Sigmoid colon (tissue), 7 donors: ENCODE measurements around the gene GALT. TPM values are rescaled to one million over a fixed set of nuclear protein-coding genes. Genes with fewer than 3 reads are reported as not detected.

ENCODE experiments used
- DNase-seq: peaks from one replicate; pipeline ENCODE4 v3.0.0-alpha.2; 2019
- H3K27ac ChIP-seq, 4 donors: fragments of 200-600 bp; sonication (generic); one replicate each; pipeline ENCODE4 v1.5.1; 2016 to 2019; ENCODE audit warnings: mild to moderate bottlenecking in 1 of 4
- H3K27me3 ChIP-seq, 3 donors: fragments of 200-600 bp; sonication (generic); one replicate each; pipeline ENCODE4 v1.5.1; 2019; ENCODE audit warnings: mild to moderate bottlenecking in 1 of 3
- H3K36me3 ChIP-seq, 4 donors: fragments of 200-600 bp; sonication (generic); one replicate each; pipeline ENCODE4 v1.5.1; 2016 to 2019
- H3K4me1 ChIP-seq, 4 donors: fragments of 200-600 bp; sonication (generic); one replicate each; pipeline ENCODE4 v1.5.1; 2017 to 2019
- H3K4me3 ChIP-seq, 4 donors: fragments of 200-600 bp; sonication (generic); one replicate each; pipeline ENCODE4 v1.5.1; 2017 to 2019; ENCODE audit warnings: mild to moderate bottlenecking in 2 of 4, moderate library complexity in 1 of 4
- H3K9me3 ChIP-seq, 4 donors: fragments of 200-600 bp in 3 of 4; sonication (generic) in 3 of 4; one replicate each; pipeline versions ENCODE4 v1.5.1 to v1.6.1; 2013 to 2019
- CTCF ChIP-seq, 4 experiments: fragments of 450-650 bp in 3 of 4; fragments of 200-600 bp in 1 of 4; IDR thresholded peaks; one replicate each; pipeline ENCODE4 v1.5.1; 2016 to 2019; ENCODE audit warnings: antibody characterized with exemption in 4 of 4, mild to moderate bottlenecking in 3 of 4, moderate library complexity in 2 of 4
- EP300 ChIP-seq, 4 donors: sonication (generic); formaldehyde crosslinking; IDR thresholded peaks; one replicate each; pipeline ENCODE4 v1.6.1; 2017; ENCODE audit warnings: antibody characterized with exemption in 4 of 4
- POLR2A ChIP-seq, 2 donors: fragments of 450-650 bp; IDR thresholded peaks; one replicate each; pipeline ENCODE4 v1.6.1; 2016; ENCODE audit warnings: antibody characterized with exemption in 2 of 2, mild to moderate bottlenecking in 2 of 2, moderate library complexity in 2 of 2
- POLR2AphosphoS5 ChIP-seq, 4 donors: sonication (generic); formaldehyde crosslinking; IDR thresholded peaks; one replicate each; pipeline ENCODE4 v1.6.1; 2017; ENCODE audit warnings: antibody characterized with exemption in 4 of 4
- WGBS, 2 donors: extraction: QIAGEN DNeasy Blood & Tissue Kit; methylation state at CpG; one replicate each; pipeline ENCODE4 v1.1.7; 2013; 5-methylcytosine and 5-hydroxymethylcytosine counted together
- intact Hi-C: fragments of 100-400 bp; cut with DNase I; formaldehyde crosslinking; loops from one replicate; pipeline ENCODE4 v1.15.1; 2023
- polyA plus RNA-seq, 3 donors: library from polyadenylated mRNA; stranded (reverse); fragments of 200-250 nt; gene quantifications; one replicate each; pipeline ENCODE4 v1.2.3, GENCODE V29; 2013
- total RNA-seq, 4 donors: library from RNA; depleted of rRNA; stranded (reverse); fragments of >200 nt; gene quantifications; one replicate each; pipeline ENCODE4 v1.1.0, GENCODE V29; 2016
- donor health status: healthy with polysubstance abuse.
- donor health status: Bipolar disorder and iron deficiency.
- donor health status: healthy.

GALT gene
- total and polyA plus RNA-seq, 7 donors, result 15.6 to 51.0 (median 33.1) TPM

GRCh38 chr9:34685591-34685990, 39.1 kb downstream of the GALT start:
- H3K27me3 ChIP-seq, result no peaks in the 10 kb centered on the region

GRCh38 chr9:34686231-34686630, 39.8 kb downstream of the GALT start:
- Histone ChIP-seq H3K9me3 (no peaks in the 10 kb centered on the region), H3K27ac (no peak overlapping the region), H3K4me1 (no peaks in the 10 kb centered on the region), H3K4me3 (no peak overlapping the region), H3K36me3 (peaks cover 0 to 5% (median 0%) of the 10 kb centered on the region in 4 donors), H3K27me3 (no peaks in the 10 kb centered on the region)
- no peak for TF ChIP-seq EP300 (IDR thresholded peaks at IDR 0.05)
- no peak for TF ChIP-seq POLR2AphosphoS5 (IDR thresholded peaks at IDR 0.05)
- no peak for TF ChIP-seq POLR2A (IDR thresholded peaks at IDR 0.05)
- TF ChIP-seq CTCF (IDR thresholded peaks at IDR 0.05), result no peak
- intact Hi-C loops, result no loop called here
- no peak for DNase-seq
- WGBS, 2 donors, result 85 to 89% methylated on average over 5 of the region's 5 CpGs

More at GRCh38 chr9:34685591-34685990, 39.1 kb downstream of the GALT start:
- H3K27ac ChIP-seq, result no peak overlapping the region
- DNase-seq, result no peak
- no peak overlapping the region for H3K4me3 ChIP-seq
- intact Hi-C loops, result no loop called here
- WGBS, 2 donors, result 79 to 82% methylated on average over 4 of the region's 4 CpGs
- TF ChIP-seq POLR2AphosphoS5 (IDR thresholded peaks at IDR 0.05), result no peak
- H3K4me1 ChIP-seq, result no peaks in the 10 kb centered on the region
- peaks cover 0 to 9% (median 0%) of the 10 kb centered on the region in 4 donors for H3K36me3 ChIP-seq
- no peaks in the 10 kb centered on the region for H3K9me3 ChIP-seq

- Histone ChIP-seq H3K4me1 (no peaks in the 10 kb centered on the region), H3K4me3 (no peak overlapping the region), H3K27me3 (no peaks in the 10 kb centered on the region), H3K27ac (no peak overlapping the region), H3K9me3 (no peaks in the 10 kb centered on the region), H3K36me3 (peaks cover 0 to under 1% (median 0%) of the 10 kb centered on the region in 4 donors)
- DNase-seq, result peak; percentile 18
- TF ChIP-seq POLR2AphosphoS5 (IDR thresholded peaks at IDR 0.05), result no peak
- no peak for TF ChIP-seq CTCF (IDR thresholded peaks at IDR 0.05)
- TF ChIP-seq EP300 (IDR thresholded peaks at IDR 0.05), result no peak
- no peak for TF ChIP-seq POLR2A (IDR thresholded peaks at IDR 0.05)
- intact Hi-C loops, result no loop called here
- 34 to 68% methylated on average over 1 of the region's 1 CpG for WGBS, 2 donors
Measured at GRCh38 chr9:34686732-34687131, 40.3 kb downstream of the GALT start.

GRCh38 chr9:34687276-34688030, 41.0 kb downstream of the GALT start:
- no peaks in the 10 kb centered on the region for H3K9me3 ChIP-seq

More at GRCh38 chr9:34687276-34688030, 41.0 kb downstream of the GALT start:
- no peaks in the 10 kb centered on the region for H3K36me3 ChIP-seq
- TF ChIP-seq EP300 (IDR thresholded peaks at IDR 0.05), result no peak
- no peak for TF ChIP-seq POLR2A (IDR thresholded peaks at IDR 0.05)
- no peak for TF ChIP-seq POLR2AphosphoS5 (IDR thresholded peaks at IDR 0.05)
- no peak for TF ChIP-seq CTCF (IDR thresholded peaks at IDR 0.05)
- no peaks in the 10 kb centered on the region for H3K4me1 ChIP-seq
- intact Hi-C loops, result no loop called here
- no peak overlapping the region for H3K4me3 ChIP-seq
- no peaks in the 10 kb centered on the region for H3K27me3 ChIP-seq
- 84 to 90% methylated on average over 10 of the region's 10 CpGs for WGBS, 2 donors
- peak; percentile 37 for DNase-seq
- no peak overlapping the region for H3K27ac ChIP-seq
